Measurements from ENCODE around the gene DTX1. TPM values are rescaled to one million over a fixed set of nuclear protein-coding genes. Genes with fewer than 3 reads are reported as not detected.

DTX1 gene
- total RNA-seq, 2 donors from 2014 or later = 0.41 to 1.3 TPM

DNA sequence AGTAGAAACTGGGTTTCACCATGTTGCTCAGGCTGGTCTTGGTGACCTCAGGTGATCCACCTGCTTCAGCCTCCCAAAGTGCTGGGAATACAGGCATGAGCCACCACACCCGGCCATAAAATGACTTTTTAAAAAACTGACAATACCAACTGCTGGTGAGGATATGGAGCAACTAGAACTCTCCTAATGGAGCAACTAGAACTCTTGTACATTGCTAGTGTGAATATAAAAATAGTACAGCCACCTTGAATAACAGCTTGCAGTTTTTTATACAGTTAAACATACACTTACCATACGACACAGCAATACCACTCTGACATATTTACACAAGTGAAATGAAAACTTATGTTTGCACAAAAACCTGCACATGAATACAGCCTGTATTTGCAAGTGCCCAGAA is 90.5 kb downstream of the DTX1 start:
- no peak for ATAC-seq (ENCODE audit: insufficient number of reproducible peaks, low FRiP score, low read depth)
- TF ChIP-seq, protein P1, sequence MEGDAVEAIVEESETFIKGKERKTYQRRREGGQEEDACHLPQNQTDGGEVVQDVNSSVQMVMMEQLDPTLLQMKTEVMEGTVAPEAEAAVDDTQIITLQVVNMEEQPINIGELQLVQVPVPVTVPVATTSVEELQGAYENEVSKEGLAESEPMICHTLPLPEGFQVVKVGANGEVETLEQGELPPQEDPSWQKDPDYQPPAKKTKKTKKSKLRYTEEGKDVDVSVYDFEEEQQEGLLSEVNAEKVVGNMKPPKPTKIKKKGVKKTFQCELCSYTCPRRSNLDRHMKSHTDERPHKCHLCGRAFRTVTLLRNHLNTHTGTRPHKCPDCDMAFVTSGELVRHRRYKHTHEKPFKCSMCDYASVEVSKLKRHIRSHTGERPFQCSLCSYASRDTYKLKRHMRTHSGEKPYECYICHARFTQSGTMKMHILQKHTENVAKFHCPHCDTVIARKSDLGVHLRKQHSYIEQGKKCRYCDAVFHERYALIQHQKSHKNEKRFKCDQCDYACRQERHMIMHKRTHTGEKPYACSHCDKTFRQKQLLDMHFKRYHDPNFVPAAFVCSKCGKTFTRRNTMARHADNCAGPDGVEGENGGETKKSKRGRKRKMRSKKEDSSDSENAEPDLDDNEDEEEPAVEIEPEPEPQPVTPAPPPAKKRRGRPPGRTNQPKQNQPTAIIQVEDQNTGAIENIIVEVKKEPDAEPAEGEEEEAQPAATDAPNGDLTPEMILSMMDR (IDR thresholded peaks at IDR 0.05) = no peak

More for the DNA sequence above, 90.5 kb downstream of the DTX1 start:
- Histone ChIP-seq H3K27ac (no peak overlapping the region), H3K9me3 (peaks cover 3% of the 10 kb centered on the region), H3K27me3 (replicated peaks; ENCODE audit: insufficient read depth) (no peaks in the 10 kb centered on the region), H3K4me1 (ENCODE audit: control insufficient read depth in 1 of 2, low read depth in 2 of 2) (peaks cover 0 to 4% of the 10 kb centered on the region in 2 donors), H3K36me3 (no peaks in the 10 kb centered on the region), H3K4me3 (no peak overlapping the region)
- DNase-seq (ENCODE audit: low spot score) = no peak

Other genes with a start within 250 kb of the DTX1 start
- gene OAS1, start 149.8 kb upstream of the DTX1 start, total RNA-seq = 10 to 100 TPM in 1 of 2 donors, 1 to 10 TPM in 1; 9.4 to 15.3 TPM
- 10 to 100 TPM; 11.9 to 13.7 TPM for gene OAS3, start 118.3 kb upstream of the DTX1 start, total RNA-seq
- gene OAS2, start 78.2 kb upstream of the DTX1 start, total RNA-seq = 10 to 100 TPM; 11.9 to 21.2 TPM
- 1 to 10 TPM in 1 of 2 donors, not detected in 1; 2.0 TPM for gene RASAL1, start 79.0 kb downstream of the DTX1 start, total RNA-seq
- gene CFAP73, start 93.0 kb downstream of the DTX1 start, total RNA-seq = not detected
- 10 to 100 TPM; 27.3 to 84.2 TPM for gene DDX54, start 128.7 kb downstream of the DTX1 start, total RNA-seq
- 10 to 100 TPM; 12.2 to 26.9 TPM for gene RITA1, start 129.0 kb downstream of the DTX1 start, total RNA-seq
- 10 to 100 TPM; 84.1 to 93.5 TPM for gene TPCN1, start 164.7 kb downstream of the DTX1 start, total RNA-seq

Measured in thoracic aorta (tissue), 2 donors.